Left colon (tissue), 2 donors: Measurements from ENCODE around the gene DNAJC5G. TPM values are rescaled to one million over a fixed set of nuclear protein-coding genes. Genes with fewer than 3 reads are reported as not detected.
"Not testable (repeated sequence)": the region's sequence is repeated elsewhere in the genome, so short reads cannot be mapped to it uniquely, and the experiment has no call there.

Experiments used
- ATAC-seq: fragments of 200-7000 bp; cut with Tn5 transposase; one replicate; pipeline ENCODE4 v1.9.1; 2020; ENCODE audit warnings: mild to moderate bottlenecking, moderate library complexity
- DNase-seq, 2 donors: peaks; one replicate each; pipeline ENCODE4 v3.0.0-alpha.2; 2020
- intact Hi-C, 2 donors: fragments of 100-400 bp; cut with DNase I in 1 of 2; cut with micrococcal nuclease in 1 of 2; formaldehyde crosslinking; loops; one replicate each; pipeline versions ENCODE4 v1.11.2 to v1.14.0; 2022; cut with DNase I, micrococcal nuclease
- total RNA-seq, 2 donors: library from RNA; stranded (reverse); fragmentation: NEBNext Ultra II Directional; extraction: Animal tissue kit (Norgen Biotek cat#: 25700); gene quantifications; one replicate each; pipeline ENCODE4 v1.2.1, GENCODE V29; 2021
- donor health status: DM: no; HTN: no; CAD: no.
- donor health status: DM: yes; HTN: yes; CAD: no.

Gene DNAJC5G
- total RNA-seq, 2 donors from 2014 or later = not detected

DNA sequence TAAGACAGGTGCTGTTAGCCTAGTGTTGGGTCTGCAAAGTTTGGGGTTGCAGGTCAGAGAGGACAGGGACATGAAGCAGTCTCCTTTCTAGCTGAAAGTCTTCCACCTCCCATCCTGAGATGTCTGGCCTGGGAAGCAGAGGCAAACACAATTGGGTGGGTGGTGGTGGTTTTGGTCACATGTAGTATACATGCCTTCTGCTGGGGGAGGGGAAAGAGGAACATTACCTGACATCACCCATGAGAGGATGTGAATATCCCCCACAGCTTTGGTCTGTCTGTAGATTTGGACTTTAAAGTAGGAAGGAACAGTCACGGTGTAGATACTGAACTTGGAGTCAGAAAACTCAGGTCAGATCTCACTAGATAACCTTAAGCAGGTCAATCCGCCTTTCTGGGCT lies 4.6 kb upstream of the DNAJC5G start:
- intact Hi-C loops = no loop called here
- ATAC-seq (no peak), DNase-seq (no peak)

DNA sequence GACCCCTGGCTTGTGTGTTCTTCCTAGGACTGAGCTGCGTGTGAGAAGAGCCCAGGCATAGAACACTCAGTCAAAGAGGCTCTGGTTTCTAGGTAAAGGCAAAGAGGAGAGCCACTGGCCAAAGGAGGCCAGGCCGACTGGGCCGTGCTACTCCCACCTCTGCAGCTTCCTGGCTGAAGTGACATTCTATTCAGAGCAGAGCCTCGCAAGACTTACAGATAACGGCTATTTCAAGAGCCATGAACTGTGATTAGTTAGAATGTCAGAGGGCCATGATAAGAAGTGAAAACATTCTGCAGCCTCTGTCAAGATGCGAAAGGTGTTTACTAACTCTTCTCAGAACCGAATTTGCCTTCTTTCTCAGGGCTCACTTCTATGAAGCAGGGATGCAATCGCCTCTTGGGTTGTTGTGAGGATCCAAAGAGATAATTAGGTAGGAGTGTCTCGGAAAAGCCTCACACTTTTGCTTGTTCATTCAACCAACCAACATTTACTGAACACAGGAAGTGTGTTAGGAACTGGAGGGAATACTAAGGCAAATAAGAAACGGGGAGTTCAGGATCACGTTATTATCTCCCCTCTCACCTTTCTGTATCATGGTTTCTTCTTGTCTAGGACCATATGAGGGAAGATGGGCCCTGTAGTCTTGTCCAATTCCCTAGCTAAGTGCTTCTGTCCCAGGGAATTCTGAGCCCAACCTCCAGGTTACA lies 3.4 kb upstream of the DNAJC5G start:
- intact Hi-C loops = no loop called here
- no peak for ATAC-seq
- no peak for DNase-seq

DNA sequence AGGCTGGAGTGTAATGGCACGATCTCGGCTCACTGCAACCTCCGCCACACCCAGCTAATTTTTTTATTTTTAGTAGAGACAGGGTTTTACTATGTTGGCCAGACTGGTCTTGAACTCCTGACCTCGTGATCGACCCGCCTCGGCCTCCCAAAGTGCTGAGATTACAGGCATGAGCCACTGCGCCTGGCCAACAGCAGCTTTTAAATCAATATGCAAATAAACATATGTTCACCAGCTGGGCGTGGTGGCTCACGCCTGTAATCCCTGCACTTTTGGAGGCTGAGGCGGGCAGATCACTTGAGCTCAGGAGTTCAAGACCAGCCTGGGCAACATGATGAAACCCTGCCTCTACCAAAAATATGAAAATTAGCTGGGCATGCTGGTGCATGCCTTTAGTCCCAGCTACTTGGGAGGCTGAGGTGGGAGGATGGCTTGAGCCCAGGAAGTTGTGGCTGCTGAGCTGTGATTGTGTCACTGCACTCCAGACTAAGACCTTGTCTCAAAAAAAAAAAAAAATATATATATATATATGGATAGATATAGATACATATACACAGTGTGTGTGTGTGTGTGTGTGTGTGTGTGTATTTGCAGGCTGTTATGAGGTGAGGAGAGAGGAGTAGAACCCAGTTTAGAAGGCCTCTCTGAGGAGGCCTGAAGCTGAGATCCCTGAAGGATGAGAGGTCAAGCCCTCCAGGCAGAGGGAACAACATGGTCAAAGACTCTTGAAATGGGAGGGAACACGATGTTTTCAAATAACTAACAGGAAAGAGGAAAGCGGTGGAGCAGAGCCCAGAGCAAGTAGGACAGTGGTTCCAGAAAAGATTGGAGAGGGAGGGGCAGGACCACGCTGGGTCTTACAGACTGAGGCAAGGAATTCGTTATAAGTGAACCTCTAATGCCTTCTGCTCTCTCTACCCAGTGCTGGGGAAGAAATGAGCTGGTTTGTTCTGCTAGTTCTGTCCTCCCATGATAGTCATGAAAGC lies 2.4 kb upstream of the DNAJC5G start:
- intact Hi-C loops, DNase-seq, ATAC-seq: not testable (repeated sequence)

DNA sequence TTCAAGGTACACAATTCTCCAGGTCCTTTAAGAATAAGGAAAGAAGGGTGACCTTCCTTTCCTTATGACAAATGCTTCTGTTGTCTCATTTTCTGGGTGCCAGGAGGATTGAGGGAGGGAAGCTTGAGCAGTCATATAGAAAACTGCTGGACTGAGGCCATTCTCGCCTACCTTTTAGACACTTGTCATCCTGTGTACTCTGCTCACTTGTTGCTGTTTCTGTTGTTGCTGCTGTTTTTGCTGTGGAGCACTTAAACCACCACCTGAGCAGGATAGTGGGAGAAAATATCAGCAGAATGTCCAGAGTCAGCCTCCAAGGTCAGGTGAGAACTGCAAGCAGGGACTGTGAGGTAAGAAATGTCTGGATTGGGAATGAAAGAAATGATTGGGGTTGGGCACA lies 2.8 kb downstream of the DNAJC5G start:
- ATAC-seq (no peak), DNase-seq (no peak)
- intact Hi-C loops = no loop called here

DNA sequence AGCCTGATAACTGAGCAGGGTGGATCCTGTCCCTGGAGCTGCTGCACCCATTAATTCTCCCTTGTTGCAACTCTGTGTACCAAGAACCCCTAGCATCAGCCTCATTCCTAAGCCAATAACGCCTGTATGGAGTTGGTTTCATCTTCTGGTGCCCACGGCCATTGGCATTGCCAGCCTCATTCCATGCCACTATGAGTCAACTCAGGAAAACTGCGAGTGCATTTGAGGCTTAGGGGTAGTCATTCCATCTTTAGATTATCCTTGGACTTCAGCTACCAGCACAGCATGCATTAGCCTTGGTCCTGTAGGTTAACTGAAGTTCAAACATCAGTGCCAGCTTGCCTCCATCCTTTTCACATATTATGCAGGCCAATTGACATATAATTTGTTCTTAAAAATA lies 5.6 kb downstream of the DNAJC5G start:
- ATAC-seq (no peak), DNase-seq (no peak)
- intact Hi-C loops = loop anchor here (5.0 to 10.0 kb wide), 2 partner anchors 184 to 186 kb away; no protein-coding TSS in a partner anchor

- ATAC-seq = no peak
- no peak for DNase-seq
- intact Hi-C loops = loop anchor here (5.0 to 10.0 kb wide), 2 partner anchors 184 to 187 kb away; no protein-coding TSS in a partner anchor
Observed at GRCh38 chr2:27281442-27281841, 6.2 kb downstream of the DNAJC5G start.

DNA sequence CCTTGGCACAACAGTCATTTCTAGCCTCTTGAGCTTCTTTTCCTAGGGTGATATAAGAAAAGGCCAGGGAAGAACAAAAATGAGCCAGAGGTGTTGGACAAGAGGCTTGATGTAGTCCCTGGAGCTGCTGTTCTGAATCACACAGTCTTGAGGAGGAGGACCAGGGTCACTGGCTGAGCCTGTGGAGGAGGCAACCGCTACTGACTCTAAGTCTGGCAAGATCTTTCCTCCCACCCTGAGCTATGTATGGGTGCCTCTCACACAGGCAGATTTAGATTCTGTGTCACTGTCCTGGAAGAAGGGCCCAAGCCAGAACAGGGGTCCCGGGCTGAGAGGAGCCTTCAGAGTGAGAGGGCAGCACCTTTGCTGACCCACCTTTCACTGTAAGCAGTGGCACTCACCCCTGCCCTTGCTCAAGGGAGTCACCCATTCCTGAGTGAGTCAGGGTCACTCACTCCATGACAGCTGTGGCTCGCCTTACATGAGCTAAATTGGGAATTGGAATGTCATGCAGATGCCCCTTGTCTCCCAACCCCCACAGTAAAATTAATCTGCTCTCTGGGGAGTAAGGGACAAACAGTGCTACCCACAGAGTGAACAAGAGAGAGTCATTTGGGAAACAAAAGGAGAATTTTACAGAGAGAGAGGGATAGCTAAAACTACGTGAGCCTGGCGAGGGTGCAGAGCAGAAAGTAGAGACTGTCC lies 6.8 kb downstream of the DNAJC5G start, which contains the start of gene TRIM54:
TRIM54 (plus strand) TSS at position 575 of the 705 bp plus-strand sequence. CDS start 303 bp downstream, outside the sequence.
- DNase-seq (no peak), ATAC-seq (no peak)
- intact Hi-C loops = loop anchor here (5.0 to 10.0 kb wide), 2 partner anchors 185 to 187 kb away; no protein-coding TSS in a partner anchor

- DNase-seq (no peak), ATAC-seq (no peak)
- intact Hi-C loops = loop anchor here (5.0 to 10.0 kb wide), 2 partner anchors 186 to 188 kb away; no protein-coding TSS in a partner anchor
Observed at GRCh38 chr2:27282892-27283291, 7.7 kb downstream of the DNAJC5G start.

DNA sequence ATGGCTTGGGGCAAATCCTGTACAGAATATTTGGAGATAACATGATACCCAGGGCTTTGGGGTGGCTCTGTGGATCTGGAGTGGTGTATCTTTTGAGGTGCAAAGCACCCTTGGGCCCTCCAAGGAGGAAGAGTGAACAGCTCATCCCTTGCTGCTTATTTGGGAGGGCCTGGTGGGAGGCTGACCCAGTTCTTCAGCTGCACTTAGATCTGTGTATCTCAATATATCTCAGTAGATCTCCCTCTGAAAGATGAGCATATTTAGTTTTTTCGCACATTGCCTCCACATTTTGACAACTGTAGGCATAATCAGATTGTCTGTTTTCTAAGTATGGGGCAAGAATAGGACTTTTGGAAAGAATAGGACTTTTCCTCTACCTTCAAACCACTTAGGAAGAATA lies 9.8 kb downstream of the DNAJC5G start:
- intact Hi-C loops = loop anchor here (5.0 to 10.0 kb wide), 2 partner anchors 188 to 190 kb away; no protein-coding TSS in a partner anchor
- ATAC-seq (no peak), DNase-seq (no peak)

DNA sequence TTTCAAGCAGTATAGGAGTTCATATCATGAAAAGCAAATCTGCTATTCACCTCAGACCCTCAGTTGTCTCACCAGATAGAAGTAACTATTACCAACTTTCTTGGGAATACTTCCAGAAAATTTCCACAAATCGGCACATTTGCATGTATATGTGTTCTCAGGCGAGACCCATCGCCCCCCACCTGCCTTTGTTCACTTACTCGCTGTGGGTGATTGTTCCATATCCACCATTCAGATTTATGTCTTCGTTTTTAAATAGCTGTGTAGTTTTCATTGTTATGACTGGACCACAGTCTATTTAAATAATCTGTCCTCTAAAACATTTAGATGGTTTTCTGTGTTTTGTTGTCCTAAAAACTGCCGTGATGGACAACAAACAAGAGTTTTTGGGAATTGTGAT lies 10.2 kb downstream of the DNAJC5G start:
- no peak for DNase-seq
- intact Hi-C loops = loop anchor here in 1 of 2 donors (10.0 kb wide), 1 partner anchor 191 kb away; no protein-coding TSS in a partner anchor
- no peak for ATAC-seq

DNA sequence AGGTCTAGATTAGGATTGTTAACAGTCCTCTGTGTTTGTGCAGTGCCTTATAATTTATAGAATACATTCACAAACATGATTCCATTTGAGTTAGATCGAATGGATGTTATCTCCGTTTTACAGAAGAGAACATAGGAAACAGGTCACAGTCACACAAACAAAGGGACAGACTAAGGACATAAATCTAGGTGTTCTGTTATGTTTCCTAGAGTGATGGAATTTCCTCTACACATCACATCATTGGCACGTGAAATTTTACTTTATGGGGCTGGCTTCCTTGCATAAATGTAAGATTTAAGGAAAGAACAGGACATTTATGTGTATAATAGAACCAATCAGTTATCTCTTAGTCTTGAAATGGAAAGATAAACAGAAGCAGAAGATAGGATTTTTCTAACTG lies 13.4 kb downstream of the DNAJC5G start:
- ATAC-seq (no peak), DNase-seq (no peak)
- intact Hi-C loops = loop anchor here in 1 of 2 donors (10.0 kb wide), 1 partner anchor 194 kb away; no protein-coding TSS in a partner anchor

GRCh38 chr2:27290549-27290948 lies 15.3 kb downstream of the DNAJC5G start:
- intact Hi-C loops = no loop called here
- DNase-seq (no peak), ATAC-seq (no peak)

DNA sequence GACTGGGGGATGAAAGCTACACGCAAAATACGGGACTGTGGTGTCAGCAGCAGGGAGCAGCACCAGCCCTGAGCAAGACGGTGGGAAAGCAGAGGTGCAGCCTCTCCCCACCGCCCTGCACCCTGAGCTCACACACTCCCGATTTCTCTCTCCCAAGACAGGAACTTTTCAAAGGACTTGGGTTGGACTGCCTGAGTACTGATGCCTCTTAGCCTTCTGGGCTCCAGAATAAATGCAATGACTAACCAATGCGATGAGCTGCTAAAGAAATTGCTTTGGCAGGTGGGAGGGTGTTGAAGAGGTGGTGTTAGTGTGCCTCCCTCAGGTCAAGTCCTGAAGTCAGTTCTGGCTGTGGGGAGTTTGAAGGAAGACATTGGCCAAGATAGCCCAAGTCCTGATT lies 16.6 kb downstream of the DNAJC5G start:
- ATAC-seq = no peak

GRCh38 chr2:27294928-27295327 lies 19.7 kb downstream of the DNAJC5G start:
- DNase-seq (no peak), ATAC-seq (no peak)
- intact Hi-C loops = no loop called here

More for the DNA sequence above, 16.6 kb downstream of the DNAJC5G start:
- DNase-seq = no peak
- intact Hi-C loops = no loop called here

DNA sequence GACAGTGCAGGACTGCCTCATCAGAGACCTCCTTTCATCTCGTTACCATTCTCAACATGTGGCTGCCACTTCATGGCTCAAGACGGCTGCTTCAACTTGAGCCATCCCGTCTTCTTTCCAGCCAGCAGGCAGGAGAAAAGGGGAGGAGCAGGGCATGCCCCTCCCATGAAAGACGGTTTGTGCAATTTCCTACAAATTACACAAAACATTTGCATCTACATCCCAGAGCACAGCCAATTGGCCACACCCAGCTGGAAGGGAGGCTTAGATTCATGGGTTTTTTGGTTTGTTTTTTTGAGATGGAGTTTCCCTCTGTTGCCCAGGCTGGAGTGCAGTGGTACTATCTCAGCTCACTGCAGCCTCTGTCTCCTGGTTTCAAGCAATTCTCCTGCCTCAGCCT lies 21.2 kb downstream of the DNAJC5G start:
- DNase-seq (no peak), ATAC-seq (no peak)
- intact Hi-C loops = no loop called here

GRCh38 chr2:27297195-27297594 lies 22.0 kb downstream of the DNAJC5G start:
- intact Hi-C loops = no loop called here
- DNase-seq = no peak
- no peak for ATAC-seq

- ATAC-seq (no peak), DNase-seq (no peak)
- intact Hi-C loops = no loop called here
Observed at GRCh38 chr2:27298391-27299080, 23.3 kb downstream of the DNAJC5G start.

DNA sequence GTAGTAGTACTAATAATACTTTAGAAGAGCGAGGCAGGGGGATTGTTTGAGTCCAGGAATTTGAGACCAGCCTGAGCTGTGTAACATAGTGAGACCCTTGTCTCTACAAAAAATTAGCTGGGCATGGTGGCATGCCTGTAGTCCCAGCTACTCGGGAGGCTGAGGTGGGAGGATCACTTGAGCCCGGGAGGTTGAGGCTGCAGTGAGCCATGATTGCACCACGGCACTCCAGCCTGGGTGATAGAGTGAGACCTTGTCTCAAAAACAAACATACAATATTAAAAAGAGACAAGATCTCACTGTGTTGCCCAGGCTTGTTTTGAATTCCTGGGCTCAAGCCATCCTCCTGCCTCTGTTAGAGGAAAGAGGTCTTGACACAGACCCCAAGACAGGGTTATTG lies 25.4 kb downstream of the DNAJC5G start:
- DNase-seq, ATAC-seq: not testable (repeated sequence)

More for the DNA sequence above, 25.4 kb downstream of the DNAJC5G start:
- intact Hi-C loops = not testable (repeated sequence)
